H1 (cell line): ENCODE data around the gene MAOA. TPM values are rescaled to one million over a fixed set of nuclear protein-coding genes. Genes with fewer than 3 reads are reported as not detected.

ENCODE experiments used
- CTCF ChIA-PET: fragments of 300-600 bp; sonication (Branson Sonifier 250); formaldehyde crosslinking; loops from one replicate; lab custom pipeline; 2021; ENCODE audit not compliant: partially characterized antibody; lab: Charles Lee
- POLR2A ChIA-PET: fragments of 300-600 bp; sonication (Branson Sonifier 250); formaldehyde crosslinking; loops from one replicate; lab custom pipeline; 2021; ENCODE audit warnings: inconsistent platforms; ENCODE audit not compliant: partially characterized antibody; lab: Charles Lee
- DNase-seq, 2 experiments: peaks; one replicate each; pipeline versions ENCODE4 v3.0.0 to v3.0.0-alpha.2; 2010 to 2022; ENCODE audit warnings: low spot score in 2 of 2, low read depth in 1 of 2, mixed read lengths in 1 of 2
- FAIRE-seq: peaks from 2 replicates; lab custom pipeline; 2011; peaks lifted over from hg19 to GRCh38; lab: Jason Lieb, UNC
- H2AFZ ChIP-seq: 2 replicates; pipeline ENCODE4 v1.8.1; 2012; ENCODE audit warnings: low read length, inconsistent platforms
- H2AK5ac ChIP-seq: 2 replicates; pipeline ENCODE4 v1.6.1; 2013; ENCODE audit warnings: low read depth, low read length
- H2BK120ac ChIP-seq: replicated peaks from 2 replicates; pipeline ENCODE3; 2013; ENCODE audit warnings: low read depth, low read length, inconsistent platforms
- H2BK12ac ChIP-seq: 2 replicates; pipeline ENCODE4 v1.6.1; 2013; ENCODE audit warnings: low read depth, low read length
- H2BK15ac ChIP-seq: 2 replicates; pipeline ENCODE4 v1.6.1; 2013; ENCODE audit warnings: low read length
- H2BK20ac ChIP-seq: 2 replicates; pipeline ENCODE4 v1.6.1; 2013; ENCODE audit warnings: low read length
- H2BK5ac ChIP-seq: 2 replicates; pipeline ENCODE4 v1.6.1; 2013; ENCODE audit warnings: low read depth, low read length
- H3K14ac ChIP-seq: 2 replicates; pipeline ENCODE4 v1.6.1; 2013; ENCODE audit warnings: inconsistent platforms; ENCODE audit not compliant: insufficient read length
- H3K18ac ChIP-seq: 2 replicates; pipeline ENCODE4 v1.6.1; 2013; ENCODE audit warnings: low read length; ENCODE audit errors: extremely low read depth
- H3K23ac ChIP-seq: 2 replicates; pipeline ENCODE4 v1.6.1; 2013; ENCODE audit warnings: inconsistent platforms; ENCODE audit not compliant: insufficient read length
- H3K23me2 ChIP-seq: 2 replicates; pipeline ENCODE4 v1.6.1; 2013; ENCODE audit warnings: low read depth, low read length
- H3K27ac ChIP-seq: 2 replicates; pipeline ENCODE4 v1.6.1; 2011; ENCODE audit warnings: low read depth, low read length, inconsistent platforms
- H3K27me3 ChIP-seq, 4 experiments: replicated peaks in 1 of 4; 1 replicate in 1 of 4; 2 replicates in 3 of 4; pipeline versions ENCODE4 v1.6.1 to v1.8.1; 2011 to 2013; ENCODE audit warnings: low read length in 3 of 4, mild to moderate bottlenecking in 3 of 4, inconsistent platforms in 2 of 4, mixed read lengths in 2 of 4, moderate library complexity in 1 of 4; ENCODE audit not compliant: control insufficient read depth in 3 of 4, insufficient read depth in 3 of 4; ENCODE audit errors: extremely low read depth in 1 of 4
- H3K36me3 ChIP-seq, 4 experiments: 2 replicates each; pipeline versions ENCODE4 v1.6.1 to v1.8.1; 2011 to 2013; ENCODE audit warnings: mild to moderate bottlenecking in 4 of 4, low read length in 3 of 4, moderate library complexity in 2 of 4, control low read depth in 1 of 4, inconsistent platforms in 1 of 4; ENCODE audit not compliant: insufficient read depth in 4 of 4, control insufficient read depth in 2 of 4
- H3K4ac ChIP-seq: replicated peaks from 2 replicates; pipeline ENCODE3; 2013; ENCODE audit warnings: low read length, low read depth, mixed read lengths, inconsistent platforms; ENCODE audit not compliant: insufficient read length
- H3K4me1 ChIP-seq, 4 experiments: replicated peaks in 1 of 4; 1 replicate in 1 of 4; 2 replicates in 3 of 4; pipeline versions ENCODE4 v1.6.1 to v1.8.1; 2011 to 2013; ENCODE audit warnings: low read length in 3 of 4, inconsistent platforms in 2 of 4, mixed read lengths in 1 of 4; ENCODE audit not compliant: insufficient read depth in 4 of 4, control insufficient read depth in 3 of 4
- H3K4me2 ChIP-seq, 2 experiments: 2 replicates each; pipeline versions ENCODE4 v1.6.1 to v1.8.1; 2011 to 2013; ENCODE audit warnings: low read depth in 2 of 2, low read length in 2 of 2, control low read depth in 1 of 2, inconsistent platforms in 1 of 2, mild to moderate bottlenecking in 1 of 2; ENCODE audit not compliant: insufficient read depth in 1 of 2
- H3K4me3 ChIP-seq, 4 experiments: fragments of 200-600, 300-600 bp in 1 of 4; sonication (generic), shearing (Covaris generic), sonication (Bioruptor Twin) in 1 of 4; 2 replicates each; pipeline versions ENCODE4 v1.5.1 to v1.8.1; 2011 to 2016; ENCODE audit warnings: low read length in 4 of 4, low read depth in 3 of 4, control low read depth in 2 of 4, inconsistent platforms in 2 of 4, mild to moderate bottlenecking in 2 of 4, mixed read lengths in 1 of 4, moderate library complexity in 1 of 4; ENCODE audit not compliant: insufficient read depth in 2 of 4; ENCODE audit errors: extremely low read depth in 1 of 4
- H3K56ac ChIP-seq: replicated peaks from 2 replicates; pipeline ENCODE3; 2013; ENCODE audit warnings: low read depth, mild to moderate bottlenecking, mixed read lengths, low read length, inconsistent platforms; ENCODE audit not compliant: insufficient read length
- H3K79me1 ChIP-seq: 2 replicates; pipeline ENCODE4 v1.6.1; 2013; ENCODE audit warnings: low read depth, low read length, control low read depth
- H3K79me2 ChIP-seq, 2 experiments: 2 replicates each; pipeline versions ENCODE4 v1.6.1 to v1.8.1; 2012 to 2013; ENCODE audit warnings: low read length in 2 of 2, mild to moderate bottlenecking in 2 of 2, inconsistent platforms in 1 of 2; ENCODE audit not compliant: insufficient read depth in 2 of 2, control insufficient read depth in 1 of 2
- H3K9ac ChIP-seq, 4 experiments: replicated peaks in 1 of 4; 1 replicate in 1 of 4; 2 replicates in 3 of 4; pipeline versions ENCODE4 v1.6.1 to v1.8.1; 2011 to 2013; ENCODE audit warnings: low read depth in 3 of 4, low read length in 3 of 4, control low read depth in 2 of 4, mild to moderate bottlenecking in 2 of 4, moderate library complexity in 2 of 4, inconsistent platforms in 1 of 4; ENCODE audit errors: extremely low read depth in 1 of 4
- H3K9me3 ChIP-seq, 2 experiments: 2 replicates each; pipeline versions ENCODE4 v1.6.1 to v1.8.1; 2012 to 2013; ENCODE audit warnings: mild to moderate bottlenecking in 2 of 2, moderate library complexity in 2 of 2, control low read depth in 1 of 2, inconsistent platforms in 1 of 2, low read depth in 1 of 2, low read length in 1 of 2, mixed read lengths in 1 of 2; ENCODE audit not compliant: insufficient read depth in 2 of 2
- H4K20me1 ChIP-seq, 2 experiments: replicated peaks in 1 of 2; 2 replicates each; pipeline versions ENCODE3 to v1.8.1; 2011 to 2013; ENCODE audit warnings: inconsistent platforms in 2 of 2, low read length in 2 of 2, mild to moderate bottlenecking in 1 of 2; ENCODE audit not compliant: insufficient read depth in 2 of 2, control insufficient read depth in 1 of 2
- H4K5ac ChIP-seq: 2 replicates; pipeline ENCODE4 v1.6.1; 2013; ENCODE audit warnings: low read length, low read depth, mixed read lengths, inconsistent platforms; ENCODE audit not compliant: insufficient read length
- H4K8ac ChIP-seq: 2 replicates; pipeline ENCODE4 v1.8.0; 2013; ENCODE audit warnings: mild to moderate bottlenecking, moderate library complexity, low read length, inconsistent platforms; ENCODE audit not compliant: insufficient read depth; ENCODE audit errors: extremely low read depth
- H4K91ac ChIP-seq: replicated peaks from 2 replicates; pipeline ENCODE3; 2013; ENCODE audit warnings: low read length, mixed read lengths, inconsistent platforms; ENCODE audit not compliant: insufficient read length
- RXRA ChIP-seq: IDR thresholded peaks from 2 replicates; pipeline ENCODE4 v1.6.1; 2011; ENCODE audit warnings: low read depth, mild to moderate bottlenecking, low read length, moderate library complexity; ENCODE audit not compliant: insufficient read depth
- WGBS, 2 experiments: shearing (Covaris generic) in 1 of 2; methylation state at CpG; one replicate each; pipeline versions ENCODE4 v1.1.6 to v1.1.7; 2013 to 2015; ENCODE audit warnings: low lambda C conversion rate in 2 of 2, mixed read lengths in 2 of 2, inconsistent platforms in 1 of 2, low coverage in 1 of 2, missing lambda C conversion rate in 1 of 2; ENCODE audit not compliant: insufficient replicate concordance in 2 of 2, insufficient coverage in 1 of 2, insufficient read length in 1 of 2; ENCODE audit errors: extremely low coverage in 1 of 2, missing lambda C conversion rate in 1 of 2; 5-methylcytosine and 5-hydroxymethylcytosine counted together
- long read RNA-seq, 2 experiments: library from RNA in 1 of 2; library from capped mRNA in 1 of 2; stranded (forward); transcript quantifications; one replicate each; pipeline ENCODE4 v2.0.0, GENCODE V29; 2021; ENCODE audit warnings: inconsistent platforms in 1 of 2
- polyA minus RNA-seq, 3 experiments: library from RNA; depleted of rRNA, polyadenylated mRNA; stranded (reverse); fragments of >200 nt; gene quantifications; 1 replicate in 2 of 3; 2 replicates in 1 of 3; pipeline ENCODE4 v1.2.3, GENCODE V29; 2011
- polyA plus RNA-seq, 7 experiments: library from polyadenylated mRNA; depleted of rRNA in 3 of 7; stranded (reverse) in 5 of 7; unstranded in 2 of 7; fragments of >200 nt in 5 of 7; fragments of 200-250 nt in 2 of 7; gene quantifications; 1 replicate in 5 of 7; 2 replicates in 1 of 7; 4 replicates in 1 of 7; pipeline versions ENCODE4 v1.2.1 to v1.2.3, GENCODE V29; 2011 to 2013; ENCODE audit warnings: missing spikeins in 2 of 7, mixed read lengths in 2 of 7
- total RNA-seq: library from RNA; stranded (reverse); fragmentation: NEBNext Ultra II Directional; extraction: Animal tissue kit (Norgen Biotek cat#: 25700); gene quantifications from 2 replicates; pipeline ENCODE4 v1.2.1, GENCODE V29; 2021
- TF ChIP-seq, protein P1 (sequence below): IDR thresholded peaks from 2 replicates; pipeline ENCODE4 v1.6.1; 2012; ENCODE audit warnings: inconsistent platforms

MAOA gene
- 6.1 and 8.2 TPM in 2 replicates for total RNA-seq
- 2.4 and 2.6 TPM in 2 replicates for polyA plus RNA-seq (2011; rRNA removed)
- 3.6 TPM for polyA plus RNA-seq (2011; cell fraction: cytosol; rRNA removed)
- polyA plus RNA-seq (2011; cell fraction: nucleus; rRNA removed): 2.2 TPM
- 3.7 to 6.0 TPM (median 4.7 TPM) in 4 replicates for polyA plus RNA-seq (2012, experiment 1 of 2)
- polyA plus RNA-seq (2012, experiment 2 of 2): 0.60 TPM
- 3.3 TPM for polyA plus RNA-seq (2013, experiment 1 of 2)
- 2.9 TPM for polyA plus RNA-seq (2013, experiment 2 of 2)
- 6.8 and 7.1 TPM in 2 replicates for polyA minus RNA-seq (2011; rRNA and poly(A)+ RNA removed)
- 3.5 TPM for polyA minus RNA-seq (2011; cell fraction: cytosol; rRNA and poly(A)+ RNA removed)
- 2.1 TPM for polyA minus RNA-seq (2011; cell fraction: nucleus; rRNA and poly(A)+ RNA removed)
- long read RNA-seq, experiment 1, full-length matches to known transcripts: 2 of 5 reads
- long read RNA-seq, experiment 1, partial matches to known transcripts: 1 of 5 reads
- long read RNA-seq, experiment 1, other reads (novel, unspliced or antisense): 2 of 5 reads
- long read RNA-seq, experiment 2, full-length matches to known transcripts: 4 of 4 reads
- long read RNA-seq, experiment 2, partial matches to known transcripts: 0 of 4 reads
- long read RNA-seq, experiment 2, other reads (novel, unspliced or antisense): 0 of 4 reads

GRCh38 chrX:43656005-43656494 is at the start of gene MAOA:
Gene MAOA (plus strand): TSS chrX:43656299. CDS start chrX:43656342, 43 bp downstream.
- ChIA-PET CTCF (interaction anchor here (0.9 to 1.0 kb wide), 2 partner anchors 9 to 41 kb away, joined by 3 to 4 read pairs; no protein-coding TSS in a partner anchor), POLR2A (interaction anchor here (1.3 kb wide), 1 partner anchor 12 kb away, joined by 3 read pairs; no protein-coding TSS in a partner anchor)
- H3K36me3 ChIP-seq: no peaks in the 10 kb centered on the region
- peak within 1 kb of the TSS; percentile 94 for H2AFZ ChIP-seq
- no peaks in the 10 kb centered on the region for H3K27me3 ChIP-seq
- peak in 1 of 2 experiments; percentile 61 for DNase-seq
- H3K79me1 ChIP-seq: no peaks in the 10 kb centered on the region
- no peak within 1 kb of the TSS for H2AK5ac ChIP-seq
- peak within 1 kb of the TSS in 1 of 4 experiments; percentile 21; a peak in 1 of 7 replicates for H3K9ac ChIP-seq
- H2BK20ac ChIP-seq: no peak within 1 kb of the TSS
- no peak for FAIRE-seq
- H4K91ac ChIP-seq: no peak within 1 kb of the TSS
- WGBS, 2 experiments: 3% methylated on average over 6 of the region's 29 CpGs; no CpG with 5 or more reads in 1 of the 2 experiments
- H3K56ac ChIP-seq: no peak within 1 kb of the TSS
- H3K4me1 ChIP-seq: no peaks in the 10 kb centered on the region
- no peak within 1 kb of the TSS for H4K8ac ChIP-seq
- H2BK15ac ChIP-seq: no peak within 1 kb of the TSS
- H2BK12ac ChIP-seq: no peak within 1 kb of the TSS
- H3K18ac ChIP-seq: no peak within 1 kb of the TSS; the same call in none of the 2 replicates
- H3K4ac ChIP-seq: no peak within 1 kb of the TSS
- no peak within 1 kb of the TSS for H3K27ac ChIP-seq
- H3K23me2 ChIP-seq: peaks cover 12% of the 10 kb centered on the region
- no peak within 1 kb of the TSS for H2BK120ac ChIP-seq
- H3K14ac ChIP-seq: no peak within 1 kb of the TSS
- H3K79me2 ChIP-seq: no peaks in the 10 kb centered on the region
- H3K9me3 ChIP-seq: no peaks in the 10 kb centered on the region
- no peak within 1 kb of the TSS for H3K23ac ChIP-seq
- peak within 1 kb of the TSS; percentile 88 to 89 for H3K4me2 ChIP-seq
- peak within 1 kb of the TSS; percentile 57 to 72 (median 64) for H3K4me3 ChIP-seq
- no peak within 1 kb of the TSS for H2BK5ac ChIP-seq
- no peak for TF ChIP-seq RXRA
- TF ChIP-seq, protein P1, sequence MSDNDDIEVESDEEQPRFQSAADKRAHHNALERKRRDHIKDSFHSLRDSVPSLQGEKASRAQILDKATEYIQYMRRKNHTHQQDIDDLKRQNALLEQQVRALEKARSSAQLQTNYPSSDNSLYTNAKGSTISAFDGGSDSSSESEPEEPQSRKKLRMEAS: 0 out of 2 replicates have a peak, but pooled peaks have one; percentile 23
- H4K5ac ChIP-seq: no peak within 1 kb of the TSS
- peaks cover 0 to 2% of the 10 kb centered on the region in 2 experiments for H4K20me1 ChIP-seq
